C4-2B (cell line): ENCODE measurements around the gene FGGY.

Experiments
- ZFX ChIP-seq: fragments of 450-650 bp; IDR thresholded peaks from 2 replicates; pipeline ENCODE4 v1.6.1; 2017
- TF ChIP-seq, protein P1 (sequence below): fragments of 450-650 bp; conservative IDR thresholded peaks from 2 replicates; pipeline ENCODE4 v1.5.1; 2017; ENCODE audit warnings: mild to moderate bottlenecking

DNA sequence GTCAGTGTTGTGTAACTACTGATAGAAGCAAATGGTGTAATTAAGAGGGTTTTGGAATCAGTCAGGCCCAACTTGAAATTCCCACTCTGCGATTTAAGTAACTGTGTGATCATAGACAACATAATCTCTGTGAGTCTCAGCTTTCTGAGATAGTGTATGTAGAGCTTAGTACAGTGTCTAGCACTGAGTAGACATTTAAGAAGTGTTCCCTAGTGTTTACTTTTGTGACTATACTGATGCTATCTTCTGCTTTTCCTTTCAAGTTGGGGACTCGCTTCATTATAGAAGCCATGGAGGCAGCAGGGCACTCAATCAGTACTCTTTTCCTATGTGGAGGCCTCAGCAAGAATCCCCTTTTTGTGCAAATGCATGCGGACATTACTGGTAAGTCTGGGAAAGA is 370.1 kb downstream of the FGGY start:
- TF ChIP-seq, protein P1, sequence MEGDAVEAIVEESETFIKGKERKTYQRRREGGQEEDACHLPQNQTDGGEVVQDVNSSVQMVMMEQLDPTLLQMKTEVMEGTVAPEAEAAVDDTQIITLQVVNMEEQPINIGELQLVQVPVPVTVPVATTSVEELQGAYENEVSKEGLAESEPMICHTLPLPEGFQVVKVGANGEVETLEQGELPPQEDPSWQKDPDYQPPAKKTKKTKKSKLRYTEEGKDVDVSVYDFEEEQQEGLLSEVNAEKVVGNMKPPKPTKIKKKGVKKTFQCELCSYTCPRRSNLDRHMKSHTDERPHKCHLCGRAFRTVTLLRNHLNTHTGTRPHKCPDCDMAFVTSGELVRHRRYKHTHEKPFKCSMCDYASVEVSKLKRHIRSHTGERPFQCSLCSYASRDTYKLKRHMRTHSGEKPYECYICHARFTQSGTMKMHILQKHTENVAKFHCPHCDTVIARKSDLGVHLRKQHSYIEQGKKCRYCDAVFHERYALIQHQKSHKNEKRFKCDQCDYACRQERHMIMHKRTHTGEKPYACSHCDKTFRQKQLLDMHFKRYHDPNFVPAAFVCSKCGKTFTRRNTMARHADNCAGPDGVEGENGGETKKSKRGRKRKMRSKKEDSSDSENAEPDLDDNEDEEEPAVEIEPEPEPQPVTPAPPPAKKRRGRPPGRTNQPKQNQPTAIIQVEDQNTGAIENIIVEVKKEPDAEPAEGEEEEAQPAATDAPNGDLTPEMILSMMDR: no peak
- no peak for TF ChIP-seq ZFX
